ENCODE measurements around the gene TNRC18.
A peak's percentile ranks its signal among the peaks of the same experiment; 100 is the strongest.

Gene TNRC18

DNA sequence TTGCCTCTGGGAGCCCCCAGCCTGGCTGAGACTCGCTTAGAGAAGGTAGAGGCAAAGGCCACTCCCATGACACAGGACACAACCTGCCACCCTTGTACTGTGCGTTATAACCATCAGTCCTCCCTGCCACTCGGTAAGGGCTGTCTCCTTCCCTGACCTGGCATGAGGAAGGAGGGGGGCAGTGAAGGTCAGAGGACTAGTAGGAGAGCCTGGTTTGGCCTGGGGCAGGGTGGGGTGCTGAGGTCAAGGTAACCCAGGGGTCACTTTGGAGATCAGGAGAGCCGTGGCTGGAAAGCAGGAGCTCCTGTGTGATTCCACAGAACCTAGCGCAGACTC lies 6.9 kb upstream of the TNRC18 start:
- peak overlapping the region; percentile 25 for H3K4ac ChIP-seq (ENCODE audit: low read depth, low read length)
- no peak overlapping the region for H3K4me3 ChIP-seq (ENCODE audit: low read depth, low read length)
- H3K18ac ChIP-seq (ENCODE audit: low read length): peak overlapping the region; percentile 15
- H2AFZ ChIP-seq (ENCODE audit: insufficient read depth, low read length, poor library complexity): no peak overlapping the region
- no peak overlapping the region for H4K12ac ChIP-seq (ENCODE audit: low read depth, low read length)
- no peak overlapping the region for H3K27ac ChIP-seq (ENCODE audit: low read depth, low read length)
- no peak overlapping the region for H2BK120ac ChIP-seq (ENCODE audit: insufficient read depth, low read length, poor library complexity)
- no peak for DNase-seq
- peaks cover 4% of the 10 kb centered on the region in 2 experiments for H3K36me3 ChIP-seq (ENCODE audit: control insufficient read depth in 1 of 2, insufficient read depth in 2 of 2, low read length in 2 of 2)
- no peak overlapping the region for H2BK5ac ChIP-seq (ENCODE audit: low read depth, low read length, poor library complexity)
- H3K9ac ChIP-seq (ENCODE audit: low read length): no peak overlapping the region
- H2BK12ac ChIP-seq (ENCODE audit: low read length): peak overlapping the region; percentile 1
- H3K14ac ChIP-seq (ENCODE audit: low read length): no peak overlapping the region
- H3K4me2 ChIP-seq (ENCODE audit: low read length): peak overlapping the region; percentile 68
- peaks cover 17 to 24% of the 10 kb centered on the region in 2 experiments for H3K4me1 ChIP-seq (ENCODE audit: control insufficient read depth in 1 of 2, insufficient read depth in 2 of 2, low read length in 2 of 2)
- H3K27me3 ChIP-seq (ENCODE audit: insufficient read depth, low read length): no peaks in the 10 kb centered on the region
- H3K79me2 ChIP-seq (ENCODE audit: control insufficient read depth, insufficient read depth, low read length, poor library complexity): peaks cover 39% of the 10 kb centered on the region
- peaks cover 4% of the 10 kb centered on the region for H3K9me3 ChIP-seq (ENCODE audit: insufficient read depth, low read depth, low read length)
- H3K23ac ChIP-seq (ENCODE audit: low read length): no peak overlapping the region
- H4K91ac ChIP-seq (ENCODE audit: low read depth, low read length): peak overlapping the region; percentile 98
- peaks cover 44% of the 10 kb centered on the region for H3K79me1 ChIP-seq (ENCODE audit: low read length)
- no peak overlapping the region for H4K8ac ChIP-seq (ENCODE audit: low read depth, low read length)
- peak overlapping the region; percentile 10 for H2AK5ac ChIP-seq (ENCODE audit: low read length)
- WGBS (ENCODE audit: extremely low coverage, insufficient coverage, insufficient read length): no CpG with 5 or more reads among the region's 5 CpGs

DNA sequence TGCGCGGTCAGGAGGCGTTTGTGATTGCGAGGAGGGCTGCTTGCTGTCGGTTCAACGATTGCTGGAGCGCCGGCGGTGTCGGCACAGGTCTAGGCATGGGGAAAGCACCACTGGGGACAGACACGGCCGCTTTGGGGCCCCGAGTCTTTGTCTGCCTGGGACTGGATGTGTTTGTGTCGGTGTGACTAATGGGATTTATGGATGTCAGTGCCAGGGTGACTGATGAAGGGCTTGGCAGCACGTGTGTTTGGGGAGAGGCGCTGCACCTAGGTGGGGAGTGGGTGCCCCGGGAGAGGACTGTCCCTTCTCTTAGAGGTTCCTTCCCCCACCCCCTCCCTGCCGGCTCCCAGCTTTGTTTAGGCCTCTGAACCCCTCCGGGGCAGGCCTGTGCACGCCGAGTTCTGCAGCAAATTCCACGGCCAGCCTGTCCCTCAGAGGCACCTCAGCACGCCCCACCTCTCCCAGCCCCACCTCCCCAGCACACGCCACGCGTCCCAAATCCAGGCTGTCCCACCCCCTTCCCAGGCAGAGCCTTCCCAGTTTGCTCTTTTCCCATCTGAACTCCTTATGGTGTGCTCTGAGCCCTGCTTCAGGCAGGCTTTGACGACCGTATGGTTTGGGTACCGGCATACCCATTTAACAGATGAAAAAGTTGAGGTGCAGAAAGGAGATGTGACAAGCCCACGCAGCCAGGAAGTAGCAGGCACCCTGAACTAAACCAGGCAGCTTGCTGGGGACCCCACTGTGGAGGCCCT lies 6.4 kb upstream of the TNRC18 start:
- H4K12ac ChIP-seq (ENCODE audit: low read depth, low read length): peak overlapping the region; percentile 87
- peaks cover 4% of the 10 kb centered on the region for H3K9me3 ChIP-seq (ENCODE audit: insufficient read depth, low read depth, low read length)
- peak overlapping the region; percentile 68 for H3K4me2 ChIP-seq (ENCODE audit: low read length)
- peak overlapping the region; percentile 62 for H3K4me3 ChIP-seq (ENCODE audit: low read depth, low read length)
- peak overlapping the region; percentile 97 for H3K18ac ChIP-seq (ENCODE audit: low read length)
- peaks cover 17 to 24% of the 10 kb centered on the region in 2 experiments for H3K4me1 ChIP-seq (ENCODE audit: control insufficient read depth in 1 of 2, insufficient read depth in 2 of 2, low read length in 2 of 2)
- no CpG with 5 or more reads among the region's 30 CpGs for WGBS (ENCODE audit: extremely low coverage, insufficient coverage, insufficient read length)
- H3K79me2 ChIP-seq (ENCODE audit: control insufficient read depth, insufficient read depth, low read length, poor library complexity): peaks cover 41% of the 10 kb centered on the region
- H3K79me1 ChIP-seq (ENCODE audit: low read length): peaks cover 47% of the 10 kb centered on the region
- H3K27me3 ChIP-seq (ENCODE audit: insufficient read depth, low read length): no peaks in the 10 kb centered on the region
- peak overlapping the region; percentile 91 for H2BK120ac ChIP-seq (ENCODE audit: insufficient read depth, low read length, poor library complexity)
- H4K91ac ChIP-seq (ENCODE audit: low read depth, low read length): peak overlapping the region; percentile 98
- peak overlapping the region; percentile 9 for H2BK12ac ChIP-seq (ENCODE audit: low read length)
- peak overlapping the region; percentile 99 for H3K14ac ChIP-seq (ENCODE audit: low read length)
- peak overlapping the region; percentile 67 for H2AFZ ChIP-seq (ENCODE audit: insufficient read depth, low read length, poor library complexity)
- peak overlapping the region; percentile 99 for H3K27ac ChIP-seq (ENCODE audit: low read depth, low read length)
- H3K23ac ChIP-seq (ENCODE audit: low read length): no peak overlapping the region
- H3K36me3 ChIP-seq (ENCODE audit: control insufficient read depth in 1 of 2, insufficient read depth in 2 of 2, low read length in 2 of 2): peaks cover 4% of the 10 kb centered on the region in 2 experiments
- H2BK5ac ChIP-seq (ENCODE audit: low read depth, low read length, poor library complexity): peak overlapping the region; percentile 85
- H4K8ac ChIP-seq (ENCODE audit: low read depth, low read length): peak overlapping the region; percentile 88
- H2AK5ac ChIP-seq (ENCODE audit: low read length): peak overlapping the region; percentile 78
- peak in 1 of 2 donors; percentile 27 for DNase-seq
- H3K9ac ChIP-seq (ENCODE audit: low read length): peak overlapping the region; percentile 81
- H3K4ac ChIP-seq (ENCODE audit: low read depth, low read length): peak overlapping the region; percentile 44

DNA sequence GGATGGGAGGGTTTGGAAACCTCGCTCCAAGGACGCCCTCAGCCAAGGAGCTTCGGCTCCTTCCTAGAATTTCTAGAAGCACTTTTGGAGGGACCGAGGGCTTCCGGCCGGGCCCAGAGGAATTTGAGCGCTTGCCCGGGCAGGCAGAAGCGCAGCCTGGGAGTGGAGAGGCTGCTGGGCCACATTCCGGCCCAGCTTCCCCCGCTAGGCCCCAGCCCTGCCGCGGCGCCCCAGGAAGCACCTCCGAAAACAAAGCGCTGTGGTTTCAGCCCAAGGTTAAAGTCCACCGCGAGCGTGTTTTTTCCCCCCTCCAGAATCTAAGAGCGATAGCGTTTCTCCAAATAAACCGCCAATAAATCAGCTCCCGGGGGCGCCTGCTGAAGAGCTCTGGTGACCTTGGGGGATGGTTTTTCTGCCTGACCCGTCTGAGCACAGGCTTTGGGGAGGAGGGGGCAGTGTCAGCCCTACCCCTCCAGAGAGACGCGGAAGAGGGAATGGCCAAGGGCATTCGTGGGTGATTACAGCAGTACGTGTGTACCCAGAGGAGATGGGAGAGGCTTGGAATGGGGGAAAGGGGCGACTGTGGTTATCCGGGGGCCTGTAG lies 5.7 kb upstream of the TNRC18 start:
- Histone ChIP-seq H4K12ac (ENCODE audit: low read depth, low read length) (peak overlapping the region; percentile 87), H2BK120ac (ENCODE audit: insufficient read depth, low read length, poor library complexity) (peak overlapping the region; percentile 91), H3K4me1 (ENCODE audit: control insufficient read depth in 1 of 2, insufficient read depth in 2 of 2, low read length in 2 of 2) (peaks cover 17 to 24% of the 10 kb centered on the region in 2 experiments), H3K18ac (ENCODE audit: low read length) (peak overlapping the region; percentile 97), H3K27me3 (ENCODE audit: insufficient read depth, low read length) (no peaks in the 10 kb centered on the region), H3K9me3 (ENCODE audit: insufficient read depth, low read depth, low read length) (peaks cover 4% of the 10 kb centered on the region), H3K23ac (ENCODE audit: low read length) (no peak overlapping the region), H3K9ac (ENCODE audit: low read length) (peak overlapping the region; percentile 84), H3K4me2 (ENCODE audit: low read length) (peak overlapping the region; percentile 68), H3K14ac (ENCODE audit: low read length) (peak overlapping the region; percentile 99), H2AFZ (ENCODE audit: insufficient read depth, low read length, poor library complexity) (peak overlapping the region; percentile 67), H3K27ac (ENCODE audit: low read depth, low read length) (peak overlapping the region; percentile 99), H3K79me1 (ENCODE audit: low read length) (peaks cover 54% of the 10 kb centered on the region), H3K4ac (ENCODE audit: low read depth, low read length) (peak overlapping the region; percentile 44), H2BK12ac (ENCODE audit: low read length) (peak overlapping the region; percentile 77), H2AK5ac (ENCODE audit: low read length) (peak overlapping the region; percentile 87), H4K91ac (ENCODE audit: low read depth, low read length) (peak overlapping the region; percentile 98), H3K36me3 (ENCODE audit: control insufficient read depth in 1 of 2, insufficient read depth in 2 of 2, low read length in 2 of 2) (peaks cover 4% of the 10 kb centered on the region in 2 experiments), H2BK5ac (ENCODE audit: low read depth, low read length, poor library complexity) (peak overlapping the region; percentile 85), H3K79me2 (ENCODE audit: control insufficient read depth, insufficient read depth, low read length, poor library complexity) (peaks cover 48% of the 10 kb centered on the region), H3K4me3 (ENCODE audit: low read depth, low read length) (peak overlapping the region; percentile 62), H4K8ac (ENCODE audit: low read depth, low read length) (peak overlapping the region; percentile 88)
- DNase-seq: peak in 1 of 2 donors; percentile 54
- WGBS (ENCODE audit: extremely low coverage, insufficient coverage, insufficient read length): no CpG with 5 or more reads among the region's 31 CpGs

DNA sequence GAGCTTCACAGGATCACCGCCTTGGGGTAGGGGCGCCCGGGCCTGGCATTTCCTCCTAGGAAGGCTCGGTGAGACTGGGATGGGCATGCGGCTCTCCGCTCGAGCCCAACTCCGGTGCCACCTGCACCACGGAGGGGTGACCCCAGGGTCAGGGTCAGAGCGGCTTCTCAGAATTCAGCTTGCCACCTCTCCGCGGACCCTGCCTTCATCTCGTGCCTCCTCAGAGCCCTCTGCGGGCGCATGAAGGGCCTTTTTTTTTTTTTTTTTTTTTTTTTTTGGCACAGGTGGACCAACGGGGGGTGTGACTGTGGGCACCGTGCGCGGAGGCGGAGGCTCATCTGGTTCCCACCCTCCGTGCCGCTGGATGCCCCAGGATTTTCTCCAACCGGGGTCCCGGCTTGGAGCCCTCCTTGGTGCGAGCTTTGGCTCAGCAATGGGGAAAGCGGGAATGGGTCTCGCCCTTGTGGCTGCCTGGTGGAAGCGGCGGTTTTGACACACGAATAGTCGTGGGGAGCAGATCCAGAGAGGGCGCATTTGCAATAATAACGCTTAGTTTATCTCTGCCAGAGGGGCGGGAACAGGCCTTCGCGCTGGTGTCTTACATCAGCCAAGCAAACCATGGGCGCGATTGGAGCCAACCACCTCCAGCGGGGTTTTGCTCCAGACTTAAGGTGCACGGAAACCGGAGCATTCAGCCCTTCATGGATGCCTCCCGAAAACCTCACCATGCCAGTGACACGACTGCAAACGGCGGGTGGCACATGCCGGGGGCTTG lies 5.0 kb upstream of the TNRC18 start:
- no peaks in the 10 kb centered on the region for H3K27me3 ChIP-seq (ENCODE audit: insufficient read depth, low read length)
- DNase-seq: peak in 1 of 2 donors; percentile 36
- peaks cover 4% of the 10 kb centered on the region for H3K9me3 ChIP-seq (ENCODE audit: insufficient read depth, low read depth, low read length)
- peak overlapping the region; percentile 99 for H3K27ac ChIP-seq (ENCODE audit: low read depth, low read length)
- H3K18ac ChIP-seq (ENCODE audit: low read length): peak overlapping the region; percentile 97
- H4K8ac ChIP-seq (ENCODE audit: low read depth, low read length): peak overlapping the region; percentile 88
- H4K91ac ChIP-seq (ENCODE audit: low read depth, low read length): peak overlapping the region; percentile 98
- H3K79me1 ChIP-seq (ENCODE audit: low read length): peaks cover 57% of the 10 kb centered on the region
- peak overlapping the region; percentile 85 for H2BK5ac ChIP-seq (ENCODE audit: low read depth, low read length, poor library complexity)
- H3K4me3 ChIP-seq (ENCODE audit: low read depth, low read length): peak overlapping the region; percentile 67
- H3K79me2 ChIP-seq (ENCODE audit: control insufficient read depth, insufficient read depth, low read length, poor library complexity): peaks cover 50% of the 10 kb centered on the region
- no peak overlapping the region for H3K23ac ChIP-seq (ENCODE audit: low read length)
- peak overlapping the region; percentile 44 for H3K4ac ChIP-seq (ENCODE audit: low read depth, low read length)
- peak overlapping the region; percentile 68 for H3K4me2 ChIP-seq (ENCODE audit: low read length)
- peak overlapping the region; percentile 87 for H2AK5ac ChIP-seq (ENCODE audit: low read length)
- H2AFZ ChIP-seq (ENCODE audit: insufficient read depth, low read length, poor library complexity): peak overlapping the region; percentile 42
- peaks cover 17 to 24% of the 10 kb centered on the region in 2 experiments for H3K4me1 ChIP-seq (ENCODE audit: control insufficient read depth in 1 of 2, insufficient read depth in 2 of 2, low read length in 2 of 2)
- H2BK12ac ChIP-seq (ENCODE audit: low read length): peak overlapping the region; percentile 77
- WGBS (ENCODE audit: extremely low coverage, insufficient coverage, insufficient read length): no CpG with 5 or more reads among the region's 46 CpGs
- H3K36me3 ChIP-seq (ENCODE audit: control insufficient read depth in 1 of 2, insufficient read depth in 2 of 2, low read length in 2 of 2): peaks cover 4% of the 10 kb centered on the region in 2 experiments
- peak overlapping the region; percentile 87 for H4K12ac ChIP-seq (ENCODE audit: low read depth, low read length)
- peak overlapping the region; percentile 84 for H3K9ac ChIP-seq (ENCODE audit: low read length)
- H2BK120ac ChIP-seq (ENCODE audit: insufficient read depth, low read length, poor library complexity): peak overlapping the region; percentile 91
- H3K14ac ChIP-seq (ENCODE audit: low read length): peak overlapping the region; percentile 99
